ENCODE data around the gene NHLRC4. TPM values are rescaled to one million over a fixed set of nuclear protein-coding genes. Genes with fewer than 3 reads are reported as not detected.
A peak's percentile ranks its signal among the peaks of the same experiment; 100 is the strongest.

Gene NHLRC4
- total and polyA plus RNA-seq, 7 experiments from 2014 or later: 1.6 to 5.8 (median 4.6) TPM

- intact Hi-C loops (cut with micrococcal nuclease): no loop called here
- ChIA-PET POLR2A (no interaction called here), CTCF (no interaction called here)
- Mint-ChIP-seq H3K27ac (no peak overlapping the region), H3K9me3 (no peaks in the 10 kb centered on the region), H3K27me3 (no peaks in the 10 kb centered on the region), H3K36me3 (peaks cover 0 to 11% (median 0%) of the 10 kb centered on the region in 5 donors), H3K4me3 (no peak overlapping the region), H3K4me1 (peaks cover 0 to 8% (median 0%) of the 10 kb centered on the region in 7 donors)
- Histone ChIP-seq H3K27ac (ENCODE audit: low read depth, low read length) (no peak overlapping the region), H3K36me3 (ENCODE audit: control insufficient read depth in 2 of 3, insufficient read depth in 3 of 3, low read length in 3 of 3) (peaks cover 0 to 19% (median 0%) of the 10 kb centered on the region in 3 experiments), H3K9me3 (ENCODE audit: control insufficient read depth in 2 of 3, low read length in 3 of 3) (no peaks in the 10 kb centered on the region), H3K27me3 (ENCODE audit: control insufficient read depth in 2 of 2, insufficient read depth in 2 of 2, low read length in 2 of 2) (no peaks in the 10 kb centered on the region), H3K4me3 (ENCODE audit: low read length) (no peak overlapping the region), H3K4me1 (ENCODE audit: control insufficient read depth in 2 of 2, insufficient read depth in 2 of 2, low read length in 2 of 2) (no peaks in the 10 kb centered on the region)
- ATAC-seq (no peak), DNase-seq (no peak)
Observed at GRCh38 chr16:543301-544164, 23.3 kb upstream of the NHLRC4 start.

DNA sequence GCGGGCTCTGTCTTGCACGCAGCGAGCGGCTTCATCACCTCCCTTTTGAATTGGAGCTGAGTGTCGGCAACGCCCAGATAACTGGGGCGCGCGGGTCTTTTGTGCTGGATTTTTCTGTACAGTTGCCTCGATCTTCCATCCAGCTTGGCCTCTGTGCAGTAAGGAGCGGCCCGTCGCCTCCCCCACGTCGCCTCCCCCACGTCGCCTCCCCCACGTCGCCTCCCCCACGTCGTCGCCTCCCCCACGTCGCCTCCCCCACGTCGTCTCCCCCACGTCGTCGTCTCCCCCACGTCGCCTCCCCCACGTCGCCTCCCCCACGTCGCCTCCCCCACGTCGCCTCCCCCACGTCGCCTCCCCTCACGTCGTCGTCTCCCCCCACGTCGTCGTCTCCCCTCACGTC, 22.3 kb upstream of the NHLRC4 start:
- Histone ChIP-seq H3K27me3 (ENCODE audit: control insufficient read depth in 2 of 2, insufficient read depth in 2 of 2, low read length in 2 of 2) (no peaks in the 10 kb centered on the region), H3K4me3 (ENCODE audit: low read length) (no peak overlapping the region), H3K27ac (ENCODE audit: low read depth, low read length) (no peak overlapping the region), H3K36me3 (ENCODE audit: control insufficient read depth in 2 of 3, insufficient read depth in 3 of 3, low read length in 3 of 3) (peaks cover 0 to 17% (median 0%) of the 10 kb centered on the region in 3 experiments), H3K9me3 (ENCODE audit: control insufficient read depth in 2 of 3, low read length in 3 of 3) (no peaks in the 10 kb centered on the region), H3K4me1 (ENCODE audit: control insufficient read depth in 2 of 2, insufficient read depth in 2 of 2, low read length in 2 of 2) (no peaks in the 10 kb centered on the region)
- intact Hi-C loops (cut with micrococcal nuclease): no loop called here
- ATAC-seq (no peak), DNase-seq (no peak)
- Mint-ChIP-seq H3K4me3 (no peak overlapping the region), H3K27ac (no peak overlapping the region), H3K4me1 (peaks cover 0 to 5% (median 0%) of the 10 kb centered on the region in 7 donors), H3K27me3 (no peaks in the 10 kb centered on the region), H3K36me3 (peaks cover 0 to 8% (median 0%) of the 10 kb centered on the region in 5 donors), H3K9me3 (no peaks in the 10 kb centered on the region)
- ChIA-PET CTCF (no interaction called here), POLR2A (no interaction called here)

DNA sequence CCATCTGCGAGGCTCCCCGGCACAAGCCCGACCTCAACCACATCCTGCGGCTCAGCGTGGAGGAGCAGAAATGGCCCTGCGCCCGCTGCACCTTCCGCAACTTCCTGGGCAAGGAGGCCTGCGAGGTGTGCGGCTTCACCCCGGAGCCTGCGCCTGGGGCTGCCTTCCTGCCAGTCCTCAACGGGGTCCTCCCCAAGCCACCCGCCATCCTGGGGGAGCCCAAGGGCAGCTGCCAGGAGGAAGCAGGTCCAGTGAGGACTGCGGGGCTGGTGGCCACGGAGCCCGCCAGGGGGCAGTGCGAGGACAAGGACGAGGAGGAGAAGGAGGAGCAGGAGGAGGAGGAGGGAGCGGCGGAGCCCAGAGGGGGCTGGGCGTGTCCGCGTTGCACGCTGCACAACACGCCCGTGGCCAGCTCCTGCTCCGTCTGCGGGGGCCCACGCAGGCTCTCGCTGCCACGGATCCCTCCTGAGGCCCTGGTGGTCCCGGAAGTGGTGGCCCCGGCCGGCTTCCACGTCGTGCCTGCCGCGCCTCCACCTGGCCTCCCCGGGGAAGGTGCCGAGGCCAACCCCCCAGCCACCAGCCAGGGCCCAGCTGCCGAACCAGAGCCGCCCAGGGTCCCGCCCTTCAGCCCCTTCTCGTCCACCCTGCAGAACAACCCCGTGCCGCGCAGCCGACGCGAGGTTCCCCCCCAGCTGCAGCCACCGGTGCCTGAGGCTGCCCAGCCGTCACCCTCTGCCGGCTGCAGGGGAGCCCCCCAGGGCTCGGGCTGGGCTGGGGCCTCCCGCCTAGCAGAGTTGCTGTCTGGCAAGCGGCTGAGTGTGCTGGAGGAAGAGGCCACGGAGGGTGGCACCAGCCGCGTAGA, 19.7 kb upstream of the NHLRC4 start:
- ChIA-PET CTCF (no interaction called here), POLR2A (no interaction called here)
- ATAC-seq (peak; percentile 84), DNase-seq (peak in 8 of 9 donors; percentile 18 to 56 (median 48))
- Mint-ChIP-seq H3K27me3 (no peaks in the 10 kb centered on the region), H3K36me3 (peaks cover 0 to 7% (median 0%) of the 10 kb centered on the region in 5 donors), H3K4me3 (peak overlapping the region in 3 of 10 donors; percentile 30 to 60 (median 49)), H3K9me3 (no peaks in the 10 kb centered on the region), H3K4me1 (peaks cover 0 to 5% (median 0%) of the 10 kb centered on the region in 7 donors), H3K27ac (no peak overlapping the region)
- peaks cover 0 to 22% (median 0%) of the 10 kb centered on the region in 3 experiments for H3K36me3 ChIP-seq (ENCODE audit: control insufficient read depth in 2 of 3, insufficient read depth in 3 of 3, low read length in 3 of 3)
- H3K4me3 ChIP-seq (ENCODE audit: low read length): no peak overlapping the region
- H3K9me3 ChIP-seq (ENCODE audit: control insufficient read depth in 2 of 3, low read length in 3 of 3): no peaks in the 10 kb centered on the region
- no peak overlapping the region for H3K27ac ChIP-seq (ENCODE audit: low read depth, low read length)
- no peaks in the 10 kb centered on the region for H3K27me3 ChIP-seq (ENCODE audit: control insufficient read depth in 2 of 2, insufficient read depth in 2 of 2, low read length in 2 of 2)
- intact Hi-C loops (cut with micrococcal nuclease): no loop called here
- no peaks in the 10 kb centered on the region for H3K4me1 ChIP-seq (ENCODE audit: control insufficient read depth in 2 of 2, insufficient read depth in 2 of 2, low read length in 2 of 2)

DNA sequence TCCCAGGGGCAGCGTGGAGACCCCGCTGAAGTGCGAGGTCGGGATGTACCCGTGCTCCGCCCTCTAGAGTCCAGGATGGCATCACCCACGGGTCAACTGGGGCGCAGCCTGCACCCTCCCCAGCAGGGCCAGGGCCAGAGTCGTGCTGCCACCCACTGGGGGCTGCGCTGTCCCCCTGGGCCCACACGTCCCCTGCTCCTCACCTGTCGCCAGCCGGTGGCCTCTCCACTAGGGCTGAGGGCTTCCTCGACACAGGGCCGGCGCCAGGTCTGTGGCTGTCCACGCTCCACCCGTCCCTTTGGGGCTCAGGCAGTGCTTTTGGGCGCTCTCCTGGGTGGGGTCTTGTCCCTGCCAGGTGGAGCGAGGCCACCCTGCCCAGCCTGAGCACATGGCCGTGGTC, 18.2 kb upstream of the NHLRC4 start:
- POLR2A ChIA-PET: no interaction called here

GRCh38 chr16:549544-550263, 17.1 kb upstream of the NHLRC4 start:
- no peak overlapping the region for H3K4me3 Mint-ChIP-seq
- peaks cover 0 to 5% (median 0%) of the 10 kb centered on the region in 7 donors for H3K4me1 Mint-ChIP-seq
- intact Hi-C loops (cut with micrococcal nuclease): no loop called here
- Histone ChIP-seq H3K27me3 (ENCODE audit: control insufficient read depth in 2 of 2, insufficient read depth in 2 of 2, low read length in 2 of 2) (no peaks in the 10 kb centered on the region), H3K36me3 (ENCODE audit: control insufficient read depth in 2 of 3, insufficient read depth in 3 of 3, low read length in 3 of 3) (peaks cover 0 to 33% (median 0%) of the 10 kb centered on the region in 3 experiments), H3K4me3 (ENCODE audit: low read length) (no peak overlapping the region), H3K27ac (ENCODE audit: low read depth, low read length) (no peak overlapping the region), H3K9me3 (ENCODE audit: control insufficient read depth in 2 of 3, low read length in 3 of 3) (no peaks in the 10 kb centered on the region), H3K4me1 (ENCODE audit: control insufficient read depth in 2 of 2, insufficient read depth in 2 of 2, low read length in 2 of 2) (no peaks in the 10 kb centered on the region)
- no peaks in the 10 kb centered on the region for H3K27me3 Mint-ChIP-seq
- no peaks in the 10 kb centered on the region for H3K9me3 Mint-ChIP-seq
- H3K36me3 Mint-ChIP-seq: peaks cover 0 to 3% (median 0%) of the 10 kb centered on the region in 5 donors
- POLR2A ChIA-PET: no interaction called here
- ATAC-seq: no peak
- CTCF ChIA-PET: no interaction called here
- no peak for DNase-seq
- no peak overlapping the region for H3K27ac Mint-ChIP-seq

More for the DNA sequence above, 18.2 kb upstream of the NHLRC4 start:
- no peaks in the 10 kb centered on the region for H3K4me1 ChIP-seq (ENCODE audit: control insufficient read depth in 2 of 2, insufficient read depth in 2 of 2, low read length in 2 of 2)
- Mint-ChIP-seq H3K4me3 (peak overlapping the region in 1 of 10 donors; percentile 28), H3K27ac (no peak overlapping the region), H3K36me3 (peaks cover 0 to 3% (median 0%) of the 10 kb centered on the region in 5 donors), H3K4me1 (peaks cover 0 to 5% (median 0%) of the 10 kb centered on the region in 7 donors), H3K27me3 (no peaks in the 10 kb centered on the region), H3K9me3 (no peaks in the 10 kb centered on the region)
- H3K9me3 ChIP-seq (ENCODE audit: control insufficient read depth in 2 of 3, low read length in 3 of 3): no peaks in the 10 kb centered on the region
- intact Hi-C loops (cut with micrococcal nuclease): no loop called here
- CTCF ChIA-PET: no interaction called here
- DNase-seq (no peak), ATAC-seq (no peak)
- H3K27ac ChIP-seq (ENCODE audit: low read depth, low read length): no peak overlapping the region
- peaks cover 0 to 28% (median 0%) of the 10 kb centered on the region in 3 experiments for H3K36me3 ChIP-seq (ENCODE audit: control insufficient read depth in 2 of 3, insufficient read depth in 3 of 3, low read length in 3 of 3)
- H3K27me3 ChIP-seq (ENCODE audit: control insufficient read depth in 2 of 2, insufficient read depth in 2 of 2, low read length in 2 of 2): no peaks in the 10 kb centered on the region
- H3K4me3 ChIP-seq (ENCODE audit: low read length): no peak overlapping the region

- CTCF ChIA-PET: no interaction called here
- no peaks in the 10 kb centered on the region for H3K9me3 ChIP-seq (ENCODE audit: control insufficient read depth in 2 of 3, low read length in 3 of 3)
- H3K27ac ChIP-seq (ENCODE audit: low read depth, low read length): no peak overlapping the region
- Mint-ChIP-seq H3K4me1 (no peaks in the 10 kb centered on the region), H3K4me3 (no peak overlapping the region), H3K36me3 (no peaks in the 10 kb centered on the region), H3K27ac (no peak overlapping the region), H3K9me3 (no peaks in the 10 kb centered on the region), H3K27me3 (no peaks in the 10 kb centered on the region)
- intact Hi-C loops (cut with micrococcal nuclease): no loop called here
- POLR2A ChIA-PET: no interaction called here
- no peaks in the 10 kb centered on the region for H3K27me3 ChIP-seq (ENCODE audit: control insufficient read depth in 2 of 2, insufficient read depth in 2 of 2, low read length in 2 of 2)
- H3K4me1 ChIP-seq (ENCODE audit: control insufficient read depth in 2 of 2, insufficient read depth in 2 of 2, low read length in 2 of 2): no peaks in the 10 kb centered on the region
- no peak for DNase-seq
- ATAC-seq: no peak
- peaks cover 0 to 33% (median 0%) of the 10 kb centered on the region in 3 experiments for H3K36me3 ChIP-seq (ENCODE audit: control insufficient read depth in 2 of 3, insufficient read depth in 3 of 3, low read length in 3 of 3)
- H3K4me3 ChIP-seq (ENCODE audit: low read length): no peak overlapping the region
Observed at GRCh38 chr16:551210-551609, 15.6 kb upstream of the NHLRC4 start.

Measured in naive thymus-derived CD4-positive, alpha-beta T cell (primary cell).